ENCODE data around the gene DENND5A. TPM values are rescaled to one million over a fixed set of nuclear protein-coding genes. Genes with fewer than 3 reads are reported as not detected.

Gene DENND5A
- total RNA-seq, 4 donors from 2014 or later: 110 to 134 (median 118) TPM

GRCh38 chr11:9143721-9144120 lies 121.4 kb downstream of the DENND5A start:
- no peak for TF ChIP-seq CTCF (IDR thresholded peaks at IDR 0.05)
- 100% methylated on average over 1 of the region's 1 CpG for WGBS, 2 donors
- no peak for DNase-seq (ENCODE audit: low spot score in 2 of 2)
- no peak overlapping the region for H3K4me3 ChIP-seq
- peaks cover 0 to 15% (median 2%) of the 10 kb centered on the region in 4 donors for H3K4me1 ChIP-seq
- H3K9me3 ChIP-seq: no peaks in the 10 kb centered on the region
- no peaks in the 10 kb centered on the region for H3K27me3 ChIP-seq
- peaks cover 0 to 100% (median 0%) of the 10 kb centered on the region in 3 donors for H3K36me3 ChIP-seq
- H3K27ac ChIP-seq: no peak overlapping the region

GRCh38 chr11:9142732-9143131 lies 122.4 kb downstream of the DENND5A start:
- Histone ChIP-seq H3K9me3 (no peaks in the 10 kb centered on the region), H3K36me3 (peaks cover 0 to 98% (median 0%) of the 10 kb centered on the region in 3 donors), H3K27ac (peak overlapping the region in 1 of 4 donors; percentile 9), H3K27me3 (no peaks in the 10 kb centered on the region), H3K4me3 (no peak overlapping the region), H3K4me1 (peaks cover 0 to 25% (median 2%) of the 10 kb centered on the region in 4 donors)
- no peak for DNase-seq (ENCODE audit: low spot score in 2 of 2)
- WGBS, 2 donors: 71 to 75% methylated on average over 7 of the region's 7 CpGs
- TF ChIP-seq POLR2A (IDR thresholded peaks at IDR 0.05): no peak
- TF ChIP-seq CTCF (IDR thresholded peaks at IDR 0.05): no peak
- TF ChIP-seq EP300 (IDR thresholded peaks at IDR 0.05): no peak

- no peak for DNase-seq (ENCODE audit: low spot score in 2 of 2)
- peaks cover 0 to 88% (median 0%) of the 10 kb centered on the region in 3 donors for H3K36me3 ChIP-seq
- H3K9me3 ChIP-seq: no peaks in the 10 kb centered on the region
- TF ChIP-seq CTCF (IDR thresholded peaks at IDR 0.05): no peak
- TF ChIP-seq EP300 (IDR thresholded peaks at IDR 0.05): no peak
- no peak for TF ChIP-seq POLR2A (IDR thresholded peaks at IDR 0.05)
- H3K4me3 ChIP-seq: no peak overlapping the region
- no peak overlapping the region for H3K27ac ChIP-seq
- 90 to 97% methylated on average over 7 of the region's 7 CpGs for WGBS, 2 donors
- H3K27me3 ChIP-seq: no peaks in the 10 kb centered on the region
- H3K4me1 ChIP-seq: peaks cover 0 to 31% (median 4%) of the 10 kb centered on the region in 4 donors
Measured at GRCh38 chr11:9141186-9141585, 124.0 kb downstream of the DENND5A start.

- Histone ChIP-seq H3K9me3 (no peaks in the 10 kb centered on the region), H3K4me3 (no peak overlapping the region), H3K27ac (peak overlapping the region in 2 of 4 donors; percentile 52 to 68), H3K36me3 (peaks cover 0 to 84% (median 0%) of the 10 kb centered on the region in 3 donors), H3K27me3 (no peaks in the 10 kb centered on the region), H3K4me1 (peaks cover 0 to 31% (median 4%) of the 10 kb centered on the region in 4 donors)
- WGBS, 2 donors: 56 to 58% methylated on average over 7 of the region's 7 CpGs
- TF ChIP-seq EP300 (IDR thresholded peaks at IDR 0.05) (no peak), POLR2A (IDR thresholded peaks at IDR 0.05) (no peak), CTCF (IDR thresholded peaks at IDR 0.05) (no peak)
- no peak for DNase-seq (ENCODE audit: low spot score in 2 of 2)
Measured at GRCh38 chr11:9139628-9140357, 125.4 kb downstream of the DENND5A start.
